Esophagus muscularis mucosa (tissue), 4 donors: Measurements from ENCODE around the gene MSI2. TPM values are rescaled to one million over a fixed set of nuclear protein-coding genes. Genes with fewer than 3 reads are reported as not detected.

Experiments
- DNase-seq: peaks from one replicate; pipeline ENCODE4 v3.0.0-alpha.2; 2017; ENCODE audit errors: extremely low spot score
- H3K27ac ChIP-seq, 4 donors: fragments of 200-600 bp; sonication (generic); replicated peaks in 1 of 4; 1 replicate in 3 of 4; 2 replicates in 1 of 4; pipeline ENCODE4 v1.5.1; 2016 to 2019; ENCODE audit warnings: mild to moderate bottlenecking in 1 of 4
- H3K27me3 ChIP-seq, 4 donors: fragments of 200-600 bp; sonication (generic); one replicate each; pipeline versions ENCODE4 v1.5.1 to v1.6.0; 2016 to 2019
- H3K36me3 ChIP-seq, 4 donors: fragments of 200-600 bp; sonication (generic); one replicate each; pipeline ENCODE4 v1.5.1; 2016 to 2019
- H3K4me1 ChIP-seq, 4 donors: fragments of 200-600 bp; sonication (generic); one replicate each; pipeline ENCODE4 v1.5.1; 2016 to 2019
- H3K4me3 ChIP-seq, 4 donors: fragments of 200-600 bp; sonication (generic); 1 replicate in 2 of 4; 2 replicates in 2 of 4; pipeline ENCODE4 v1.5.1; 2016 to 2019; ENCODE audit warnings: mild to moderate bottlenecking in 4 of 4, moderate library complexity in 1 of 4
- H3K9me3 ChIP-seq, 4 donors: fragments of 200-600 bp; sonication (generic); 1 replicate in 3 of 4; 2 replicates in 1 of 4; pipeline ENCODE4 v1.5.1; 2016 to 2019
- CTCF ChIP-seq, 3 experiments: fragments of 200-600 bp in 2 of 3; fragments of 450-650 bp in 1 of 3; sonication (generic) in 2 of 3; IDR thresholded peaks; one replicate each; pipeline ENCODE4 v1.5.1; 2017 to 2019; ENCODE audit warnings: antibody characterized with exemption in 3 of 3, mild to moderate bottlenecking in 2 of 3, moderate library complexity in 1 of 3
- EP300 ChIP-seq: sonication (generic); formaldehyde crosslinking; IDR thresholded peaks from one replicate; pipeline ENCODE4 v1.6.1; 2017; ENCODE audit warnings: antibody characterized with exemption
- POLR2A ChIP-seq: fragments of 450-650 bp; IDR thresholded peaks from one replicate; pipeline ENCODE4 v1.6.1; 2017; ENCODE audit warnings: antibody characterized with exemption, moderate library complexity, mild to moderate bottlenecking, low read depth
- POLR2AphosphoS5 ChIP-seq, 2 donors: sonication (generic); formaldehyde crosslinking; IDR thresholded peaks; one replicate each; pipeline ENCODE4 v1.6.1; 2017; ENCODE audit warnings: antibody characterized with exemption in 2 of 2
- WGBS: methylation state at CpG from one replicate; pipeline ENCODE4 v1.1.5; 2018; 5-methylcytosine and 5-hydroxymethylcytosine counted together
- intact Hi-C: fragments of 100-400 bp; cut with DNase I; formaldehyde crosslinking; loops from one replicate; pipeline ENCODE4 v1.15.1; 2023
- total RNA-seq, 4 donors: library from RNA; depleted of rRNA; stranded (reverse); fragments of >200 nt; gene quantifications; one replicate each; pipeline versions ENCODE4 v1.1.0 to v1.2.1, GENCODE V29; 2016

Gene MSI2
- total RNA-seq, 4 donors from 2014 or later = 28.8 to 39.0 (median 29.6) TPM

GRCh38 chr17:57274162-57274561 is 17.8 kb downstream of the MSI2 start:
- no peak for DNase-seq
- intact Hi-C loops = no loop called here
- Histone ChIP-seq H3K9me3 (no peaks in the 10 kb centered on the region), H3K36me3 (peaks cover 5 to 30% (median 18%) of the 10 kb centered on the region in 4 donors), H3K27ac (no peak overlapping the region), H3K4me3 (no peak overlapping the region), H3K27me3 (no peaks in the 10 kb centered on the region), H3K4me1 (peaks cover 0 to 14% (median 7%) of the 10 kb centered on the region in 4 donors)
- no peak for TF ChIP-seq POLR2AphosphoS5 (IDR thresholded peaks at IDR 0.05)
- no peak for TF ChIP-seq CTCF (IDR thresholded peaks at IDR 0.05)
- TF ChIP-seq POLR2A = no peak
- 95% methylated on average over 3 of the region's 3 CpGs for WGBS

- intact Hi-C loops = no loop called here
- 91% methylated on average over 6 of the region's 6 CpGs for WGBS
Observed at GRCh38 chr17:57275071-57275764, 18.9 kb downstream of the MSI2 start.

GRCh38 chr17:57276621-57277020 is 20.3 kb downstream of the MSI2 start:
- Histone ChIP-seq H3K4me3 (no peak overlapping the region), H3K27me3 (no peaks in the 10 kb centered on the region), H3K36me3 (peaks cover 5 to 23% (median 17%) of the 10 kb centered on the region in 4 donors), H3K9me3 (no peaks in the 10 kb centered on the region), H3K4me1 (peaks cover 2 to 8% (median 2%) of the 10 kb centered on the region in 4 donors), H3K27ac (no peak overlapping the region)
- 78% methylated on average over 9 of the region's 9 CpGs for WGBS
- DNase-seq = no peak
- no peak for TF ChIP-seq POLR2A
- no peak for TF ChIP-seq POLR2AphosphoS5 (IDR thresholded peaks at IDR 0.05)
- TF ChIP-seq EP300 = no peak
- TF ChIP-seq CTCF (IDR thresholded peaks at IDR 0.05) = no peak
- intact Hi-C loops = no loop called here

More at GRCh38 chr17:57275071-57275764, 18.9 kb downstream of the MSI2 start:
- Histone ChIP-seq H3K27ac (no peak overlapping the region), H3K27me3 (no peaks in the 10 kb centered on the region), H3K36me3 (peaks cover 5 to 23% (median 14%) of the 10 kb centered on the region in 4 donors), H3K4me3 (no peak overlapping the region), H3K9me3 (no peaks in the 10 kb centered on the region), H3K4me1 (peaks cover 0 to 9% (median 7%) of the 10 kb centered on the region in 4 donors)
- TF ChIP-seq EP300 = no peak
- TF ChIP-seq POLR2AphosphoS5 (IDR thresholded peaks at IDR 0.05) = no peak
- TF ChIP-seq POLR2A = no peak
- no peak for TF ChIP-seq CTCF (IDR thresholded peaks at IDR 0.05)
- DNase-seq = no peak

GRCh38 chr17:57277923-57278604 is 21.7 kb downstream of the MSI2 start:
- TF ChIP-seq CTCF (IDR thresholded peaks at IDR 0.05) (no peak), POLR2A (no peak), EP300 (no peak), POLR2AphosphoS5 (IDR thresholded peaks at IDR 0.05) (no peak)
- intact Hi-C loops = no loop called here

More at GRCh38 chr17:57277923-57278604, 21.7 kb downstream of the MSI2 start:
- H3K9me3 ChIP-seq = no peaks in the 10 kb centered on the region
- DNase-seq = no peak
- no peak overlapping the region for H3K27ac ChIP-seq
- H3K4me1 ChIP-seq = peaks cover 9 to 15% (median 10%) of the 10 kb centered on the region in 4 donors
- H3K4me3 ChIP-seq = no peak overlapping the region
- no peaks in the 10 kb centered on the region for H3K27me3 ChIP-seq
- 95% methylated on average over 8 of the region's 8 CpGs for WGBS
- peaks cover 5 to 17% (median 12%) of the 10 kb centered on the region in 4 donors for H3K36me3 ChIP-seq
